Measurements from ENCODE around the gene KIAA0825. TPM values are rescaled to one million over a fixed set of nuclear protein-coding genes. Genes with fewer than 3 reads are reported as not detected.

KIAA0825 gene
- total and polyA plus RNA-seq, 2 of the 8 experiments (the other 6 are each of a cell fraction or from before 2014, with no cell fraction given) = 0.60 to 1.0 TPM

DNA sequence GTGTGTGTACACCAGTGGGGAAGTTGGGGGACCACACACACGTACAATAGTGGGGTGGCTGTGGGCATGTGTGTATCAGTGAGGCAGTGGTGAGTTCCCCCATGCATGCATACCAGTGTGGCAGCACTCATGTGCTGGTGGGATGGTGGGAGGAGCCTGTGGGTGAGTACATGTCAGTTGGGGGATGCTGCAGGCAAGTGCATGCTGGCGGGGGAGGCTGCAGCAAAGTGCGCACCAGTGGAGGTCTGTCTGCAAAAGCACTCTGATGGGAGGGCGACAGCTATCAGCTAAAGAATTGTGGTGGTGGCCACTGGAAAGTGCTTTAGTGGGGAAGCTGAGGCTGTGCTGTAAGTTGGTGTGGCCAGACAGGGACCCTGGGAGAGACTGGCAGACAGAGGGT, 418.8 kb downstream of the KIAA0825 start (continued):
- no peak for TF ChIP-seq ZNF274 (IDR thresholded peaks at IDR 0.05; ENCODE audit: borderline replicate concordance, extremely low read depth, low read length)
